EL (cell line): ENCODE data around the gene TMEM45A.
"Not testable (repeated sequence)": the region's sequence is repeated elsewhere in the genome, so short reads cannot be mapped to it uniquely, and the experiment has no call there.

ENCODE experiments used
- DNase-seq: peaks from one replicate; pipeline ENCODE4 v3.0.0-alpha.2; 2016

TMEM45A gene

DNA sequence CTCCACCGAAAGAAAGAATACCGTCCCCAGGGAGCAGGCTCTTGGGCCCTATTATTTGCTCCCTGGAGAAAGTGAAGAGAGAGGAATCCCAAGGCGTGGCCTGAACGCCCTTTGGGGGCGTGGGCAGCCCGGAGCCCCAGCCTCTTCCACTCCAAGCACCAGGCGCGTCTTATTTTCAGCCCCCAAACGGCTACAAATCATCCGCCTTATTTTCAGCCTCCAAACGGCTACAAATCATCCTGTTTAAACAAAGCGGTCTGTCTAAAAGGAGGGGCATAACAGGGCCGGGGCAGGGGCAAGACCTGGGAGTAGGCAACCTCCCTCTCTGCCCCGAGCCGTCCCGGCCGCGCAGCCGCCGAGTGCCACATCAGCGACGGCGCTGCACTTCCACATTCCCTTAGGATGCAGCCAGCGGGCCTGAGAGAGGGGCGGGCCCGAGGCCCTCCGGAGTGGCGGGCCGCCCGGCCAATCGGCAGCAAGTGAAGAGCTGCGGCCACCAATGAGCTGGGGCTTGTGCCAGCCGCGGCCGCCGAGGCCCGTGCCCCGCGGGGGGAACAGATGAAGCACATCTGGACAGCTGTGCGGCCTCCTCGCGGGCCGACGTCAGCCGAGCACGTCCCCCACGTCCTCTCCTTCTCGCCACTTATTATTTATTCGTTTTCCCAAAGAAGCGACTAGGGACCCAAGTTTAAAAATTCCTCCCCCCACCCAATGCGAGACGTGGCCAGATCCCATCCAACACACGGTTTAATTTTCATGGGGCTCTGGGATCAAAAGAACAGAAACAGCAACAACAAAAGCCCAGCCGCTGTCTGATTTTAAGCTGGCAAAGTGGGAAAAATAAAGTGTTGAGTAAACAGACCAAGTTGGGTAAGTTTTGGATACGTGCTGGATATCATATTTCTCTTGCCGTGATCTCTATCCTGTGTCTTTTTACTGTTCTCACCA is at the start of gene TMEM45A:
TMEM45A (plus strand) TSS at position 561 of the 948 bp plus-strand sequence. CDS start 62,593 bp downstream, outside the sequence.
- DNase-seq = peak; percentile 95

DNA sequence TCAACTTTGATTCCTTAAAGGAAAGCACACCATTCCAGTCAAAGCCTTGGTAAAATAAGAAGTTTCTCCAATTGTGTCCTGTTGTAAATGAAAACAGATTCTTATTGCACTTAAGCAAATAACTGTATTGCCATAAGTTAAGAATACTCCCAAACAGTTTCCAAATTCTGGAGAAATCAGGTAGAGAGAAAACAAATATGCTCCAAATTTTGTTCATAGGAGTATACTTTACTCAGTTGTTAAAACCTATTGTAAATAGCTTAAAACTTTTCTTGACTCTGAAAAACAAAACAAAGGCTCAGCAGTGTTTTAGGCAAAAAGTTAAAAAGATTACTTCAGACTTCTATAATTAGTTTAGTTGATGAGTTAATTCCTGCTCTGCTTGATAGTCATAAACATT is 48.7 kb upstream of the TMEM45A start:
- no peak for DNase-seq

- not testable (repeated sequence) for DNase-seq
These were observed 45.4 kb upstream of the TMEM45A start for GRCh38 chr3:100447067-100447466.

- no peak for DNase-seq
These were observed 44.3 kb upstream of the TMEM45A start for GRCh38 chr3:100448079-100448478.

- DNase-seq = no peak
These were observed 43.2 kb upstream of the TMEM45A start for GRCh38 chr3:100449214-100449613.

DNA sequence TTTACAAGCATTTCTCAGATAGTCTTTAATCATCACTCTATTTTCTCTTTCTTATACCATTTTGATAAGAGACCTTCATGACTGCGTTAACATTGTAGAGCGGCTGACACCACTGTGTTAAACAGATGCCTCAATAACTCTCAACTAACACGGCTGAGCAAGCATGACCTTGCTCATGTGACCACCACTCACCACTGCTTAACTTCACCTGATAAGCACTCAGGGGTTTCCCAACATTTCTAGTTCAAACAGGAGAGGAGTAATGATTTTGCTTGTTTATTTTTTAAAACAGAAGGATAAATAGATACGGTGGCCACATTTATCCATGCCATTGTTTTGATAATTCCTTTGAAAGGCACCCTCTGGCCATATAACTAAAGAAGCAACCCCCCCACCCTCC is 37.7 kb upstream of the TMEM45A start:
- no peak for DNase-seq

DNA sequence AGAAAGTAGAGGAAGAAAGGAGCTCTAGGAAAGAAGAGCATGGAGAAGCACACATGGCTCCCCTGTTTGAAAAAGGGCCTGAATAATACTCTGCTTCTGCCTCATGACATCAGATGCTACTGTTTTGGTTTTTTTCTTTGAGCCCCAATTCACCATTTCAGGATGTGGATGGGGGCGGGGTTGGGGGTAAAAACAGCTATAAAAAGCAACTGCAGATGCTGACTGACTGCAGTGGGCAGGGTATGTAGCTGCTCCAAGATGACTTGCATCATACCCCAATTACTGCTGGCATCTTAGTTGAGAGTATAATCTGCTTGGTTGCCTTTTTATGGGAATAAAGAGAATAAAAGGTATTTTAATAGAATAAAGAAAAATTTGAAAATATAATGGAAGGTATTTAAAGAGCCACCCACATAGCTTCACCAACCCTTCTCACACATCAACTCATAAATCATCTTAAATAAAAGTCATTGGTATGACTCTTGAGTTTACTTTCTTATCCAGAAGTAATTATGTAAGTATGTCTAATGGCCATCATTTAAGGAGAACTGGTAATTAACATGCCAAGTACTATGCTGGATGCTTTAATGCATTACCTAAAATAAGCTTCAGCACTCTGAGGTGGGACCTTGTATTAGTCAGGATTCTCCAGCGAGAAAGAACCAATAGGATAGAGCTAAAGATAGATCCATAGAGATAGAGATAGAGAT is 36.4 kb upstream of the TMEM45A start:
- no peak for DNase-seq

DNA sequence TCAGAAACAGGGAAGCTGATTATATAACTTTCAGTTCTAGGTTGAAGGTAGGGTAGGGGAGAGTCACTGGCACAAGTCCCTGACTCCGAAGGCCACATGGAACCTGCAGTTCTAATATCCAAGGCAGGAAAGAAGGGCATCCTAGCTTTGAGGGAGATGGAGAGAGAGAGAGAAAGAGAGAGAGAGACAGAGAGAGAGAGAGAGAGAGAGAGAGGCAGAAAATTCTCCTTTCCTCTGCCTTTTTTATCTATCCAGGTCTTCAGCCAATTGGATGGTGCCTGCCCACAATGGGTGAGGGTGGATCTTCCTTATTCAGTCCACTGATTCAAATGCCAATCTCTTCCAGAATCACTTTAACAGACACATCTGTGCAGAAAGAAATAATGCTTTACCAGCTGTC is 35.7 kb upstream of the TMEM45A start:
- DNase-seq = no peak

GRCh38 chr3:100457811-100458210 is 34.6 kb upstream of the TMEM45A start:
- DNase-seq = no peak

GRCh38 chr3:100458814-100459213 is 33.6 kb upstream of the TMEM45A start:
- no peak for DNase-seq

GRCh38 chr3:100463002-100463401 is 29.4 kb upstream of the TMEM45A start:
- peak; percentile 72 for DNase-seq

GRCh38 chr3:100463646-100464155 is 28.7 kb upstream of the TMEM45A start:
- DNase-seq = no peak

GRCh38 chr3:100465892-100466777 is 26.3 kb upstream of the TMEM45A start:
- DNase-seq = no peak

GRCh38 chr3:100467133-100467532 is 25.3 kb upstream of the TMEM45A start:
- no peak for DNase-seq

- no peak for DNase-seq
These were observed 23.7 kb upstream of the TMEM45A start for GRCh38 chr3:100468676-100469075.

DNA sequence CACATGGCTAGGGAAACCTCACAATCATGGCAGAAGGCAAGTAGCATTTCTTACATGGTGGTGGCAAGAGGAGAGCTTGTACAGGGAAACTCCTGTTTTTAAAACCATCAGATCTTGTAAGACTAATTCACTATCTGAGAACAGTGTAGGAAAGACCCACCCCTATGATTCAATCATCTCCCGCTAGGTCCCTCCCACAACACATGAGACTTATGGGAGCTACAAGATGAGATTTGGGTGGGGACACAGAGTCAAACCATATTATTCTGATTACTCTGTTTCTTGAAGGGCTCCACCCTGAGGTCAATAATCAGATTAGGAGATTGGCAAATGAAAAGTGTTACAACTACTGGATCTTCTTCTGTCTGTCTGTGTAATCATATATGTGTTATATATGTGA is 21.5 kb upstream of the TMEM45A start:
- no peak for DNase-seq

- no peak for DNase-seq
These were observed 21.0 kb upstream of the TMEM45A start for GRCh38 chr3:100471444-100471843.

GRCh38 chr3:100477851-100478360 is 14.5 kb upstream of the TMEM45A start:
- DNase-seq = not testable (repeated sequence)

DNA sequence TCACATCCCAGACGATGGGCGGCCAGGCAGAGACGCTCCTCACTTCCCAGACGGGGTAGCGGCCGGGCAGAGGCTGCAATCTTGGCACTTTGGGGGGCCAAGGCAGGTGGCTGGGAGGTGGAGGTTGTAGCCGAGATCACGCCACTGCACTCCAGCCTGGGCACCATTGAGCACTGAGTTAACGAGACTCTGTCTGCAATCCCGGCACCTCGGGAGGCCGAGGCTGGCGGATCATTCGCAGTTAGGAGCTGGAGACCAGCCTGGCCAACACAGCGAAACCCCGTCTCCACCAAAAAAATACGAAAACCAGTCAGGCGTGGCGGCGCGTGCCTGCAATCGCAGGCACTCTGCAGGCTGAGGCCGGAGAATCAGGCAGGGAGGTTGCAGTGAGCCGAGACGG is 13.9 kb upstream of the TMEM45A start:
- not testable (repeated sequence) for DNase-seq

DNA sequence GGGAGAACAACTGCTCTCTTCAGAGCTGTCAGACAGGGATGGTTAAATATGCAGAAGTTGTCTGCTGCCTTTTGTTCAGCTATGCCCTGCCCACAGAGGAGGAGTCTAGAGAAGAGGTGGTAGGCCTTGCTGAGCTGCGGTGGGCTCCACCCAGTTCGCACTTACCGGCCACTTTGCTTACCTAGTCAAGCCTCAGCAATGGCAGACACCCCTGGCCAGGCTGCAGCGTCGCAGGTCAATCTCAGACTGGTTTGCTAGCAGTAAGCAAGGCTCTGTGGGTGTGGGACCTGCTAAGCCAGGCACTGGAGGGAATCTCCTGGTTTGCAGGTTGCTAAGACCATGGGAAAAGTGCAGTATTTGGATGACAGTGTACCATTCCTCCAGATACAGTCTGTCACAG is 12.3 kb upstream of the TMEM45A start:
- DNase-seq = no peak

- DNase-seq = no peak
These were observed 10.2 kb upstream of the TMEM45A start for GRCh38 chr3:100482176-100482575.

- no peak for DNase-seq
These were observed 8.9 kb upstream of the TMEM45A start for GRCh38 chr3:100483529-100483928.
